NCI-H748 (cell line): Measurements from ENCODE around the gene ENO1.

Source experiments
- DNase-seq: peaks from one replicate; lab custom pipeline; 2025; ENCODE audit not compliant: unreplicated experiment; lab: John Stamatoyannopoulos, UW

Gene ENO1

DNA sequence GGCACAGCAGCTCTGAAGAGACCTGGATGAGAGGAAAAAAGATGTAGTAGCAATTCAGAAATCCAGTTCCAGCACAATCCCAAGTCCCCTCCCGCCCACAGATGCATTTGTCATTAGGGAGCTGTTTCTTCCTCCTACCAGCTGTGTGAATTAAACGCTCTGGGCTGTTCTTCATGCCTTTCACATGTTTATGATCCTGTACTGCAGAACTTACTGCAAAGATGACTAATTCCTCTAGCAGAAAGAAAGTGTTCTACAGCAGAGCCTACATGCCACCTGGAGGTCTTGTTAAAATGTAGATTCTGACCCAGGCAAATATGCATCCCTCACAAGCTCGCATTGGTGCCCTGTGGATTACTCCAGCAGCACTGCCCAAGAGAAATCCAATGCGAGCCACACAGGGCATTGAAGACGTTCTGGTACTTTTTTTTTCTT, 6.5 kb downstream of the ENO1 start:
- no peak for DNase-seq

DNA sequence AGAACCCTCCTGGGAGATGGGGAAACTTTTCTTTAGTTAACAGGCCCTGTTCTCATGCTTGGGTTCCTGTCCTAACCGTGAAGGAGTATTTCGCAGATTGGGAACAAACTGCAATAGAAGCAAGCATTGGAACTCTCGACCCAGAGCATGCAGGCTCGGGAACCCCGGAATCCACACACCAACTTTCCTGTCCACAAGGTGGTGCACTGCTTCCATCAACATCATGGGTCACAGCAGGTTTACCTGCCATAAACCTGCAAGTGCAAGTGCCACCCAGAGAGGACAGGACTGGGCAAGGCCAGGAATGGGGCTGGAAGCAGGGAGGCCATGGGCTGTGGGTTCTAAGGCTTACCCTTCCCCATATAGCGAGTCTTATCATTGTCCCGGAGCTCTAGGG, 6.9 kb downstream of the ENO1 start:
- no peak for DNase-seq

DNA sequence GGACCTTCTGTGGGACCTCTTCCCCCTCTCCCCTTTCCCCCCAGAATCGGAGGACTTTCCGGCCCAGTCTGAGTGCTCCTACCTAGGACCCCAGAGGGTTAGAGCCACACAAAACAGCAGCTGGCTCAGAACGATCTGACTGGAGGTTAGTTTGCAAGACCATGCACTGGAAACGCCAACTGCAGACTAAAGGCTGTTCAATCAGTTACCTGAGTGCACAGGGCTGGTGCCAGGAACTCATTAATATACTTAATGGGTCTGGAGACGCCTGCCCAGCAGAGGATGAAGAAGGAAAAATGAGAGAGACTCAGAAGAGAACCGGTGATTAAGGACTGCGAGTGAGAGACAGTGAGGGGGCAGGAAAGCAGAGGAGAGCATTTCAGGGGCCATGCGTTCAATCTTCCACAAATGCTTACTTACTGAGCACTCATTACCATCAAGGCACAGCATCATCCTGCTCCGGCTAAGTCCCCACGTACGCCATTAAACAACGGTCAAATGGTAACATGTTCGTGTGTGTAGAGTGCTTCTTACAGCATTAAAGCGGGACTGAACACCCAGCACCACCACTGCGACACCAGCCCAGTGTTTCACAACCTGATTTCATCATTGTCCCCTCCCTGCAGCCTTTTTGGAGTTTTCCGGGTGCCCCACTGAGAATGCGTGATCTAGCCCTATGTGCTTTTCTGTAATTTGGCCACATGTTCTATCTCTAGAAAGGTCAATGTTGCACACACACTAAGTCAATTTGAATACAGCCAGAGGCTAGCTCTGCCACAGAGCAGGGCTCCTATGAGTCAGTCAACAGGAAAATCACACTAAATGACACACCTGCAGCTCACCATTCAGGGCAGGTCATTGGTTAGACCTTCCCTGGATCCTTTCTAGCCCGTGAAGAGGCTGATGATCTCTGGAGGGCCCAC, 7.6 kb downstream of the ENO1 start:
- DNase-seq = no peak

DNA sequence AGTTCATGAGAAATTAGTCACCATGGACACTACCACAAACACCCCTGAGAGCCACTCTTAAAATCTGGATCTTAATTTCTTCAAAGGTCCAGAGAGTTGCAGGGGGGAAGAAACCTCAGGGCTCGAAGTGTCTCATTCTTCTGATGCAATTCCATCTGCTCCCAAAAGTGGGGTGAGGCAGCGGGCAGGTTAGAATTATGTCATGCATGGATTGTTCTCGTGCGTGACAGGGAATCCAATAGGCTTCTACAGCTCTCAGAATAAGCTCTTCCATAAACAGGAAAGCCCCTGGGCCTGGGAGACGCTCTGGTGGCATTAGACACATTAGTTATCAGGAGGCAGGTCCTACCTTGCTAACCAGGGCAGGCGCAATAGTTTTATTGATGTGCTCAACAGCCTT, 8.4 kb downstream of the ENO1 start:
- DNase-seq = no peak

DNA sequence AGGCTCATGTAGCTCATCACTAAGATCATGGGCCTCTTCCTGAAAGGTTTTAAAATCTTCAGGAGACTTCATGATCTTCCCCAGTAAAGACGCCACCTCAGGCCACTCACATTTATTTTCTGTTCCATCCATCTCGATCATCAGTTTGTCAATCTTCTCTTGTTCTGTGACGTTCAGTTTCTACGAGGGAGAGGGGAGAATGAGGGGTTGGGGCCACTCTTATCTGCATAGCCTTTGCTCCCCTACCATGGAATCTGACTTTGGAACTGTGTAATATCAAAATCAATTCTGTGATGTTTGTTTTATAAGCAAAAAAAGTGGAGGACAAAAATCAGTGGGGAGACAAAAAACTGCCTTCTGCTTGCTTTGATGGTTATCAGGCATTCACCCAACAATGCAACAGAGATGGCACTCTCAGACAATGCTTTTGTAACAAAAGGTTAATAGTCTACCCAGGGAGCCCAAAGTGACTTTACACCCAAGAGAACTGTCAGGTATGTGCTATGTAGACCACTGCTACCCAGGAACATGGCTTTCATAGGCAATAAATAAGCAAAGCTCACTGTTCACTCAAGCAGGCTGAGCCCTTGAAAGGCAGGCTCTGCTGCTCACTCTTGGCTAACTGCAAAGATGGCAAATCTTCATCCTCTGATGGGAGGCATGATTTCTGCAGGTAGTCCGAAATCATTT, 10.5 kb downstream of the ENO1 start:
- no peak for DNase-seq

DNA sequence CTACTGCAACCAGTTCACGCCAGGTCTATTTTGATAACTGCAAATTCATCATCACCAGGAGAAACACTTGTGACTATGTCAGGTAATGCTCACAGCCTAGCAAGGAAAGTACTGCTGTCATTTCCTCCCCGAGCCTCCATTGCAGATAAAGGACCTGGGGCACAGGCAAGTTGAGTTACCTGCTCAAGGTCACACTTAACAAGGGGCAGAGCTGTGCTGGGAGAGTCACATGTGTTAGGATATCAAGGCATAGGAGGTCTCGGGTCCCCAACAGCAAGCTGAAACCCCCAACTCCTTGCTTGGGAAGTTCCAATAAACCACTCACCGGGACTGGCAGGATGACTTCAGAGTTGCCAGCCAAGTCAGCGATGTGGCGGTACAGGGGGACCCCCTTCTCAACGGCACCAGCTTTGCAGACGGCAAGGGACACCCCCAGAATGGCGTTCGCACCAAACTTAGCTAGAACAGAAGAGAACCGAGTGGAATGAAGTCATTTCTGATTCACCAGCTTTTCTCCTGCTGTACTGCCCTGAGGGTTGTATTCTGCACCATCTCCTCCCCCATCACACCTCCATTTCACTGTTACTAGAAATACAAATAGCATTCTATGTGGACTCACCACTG, 11.6 kb downstream of the ENO1 start:
- DNase-seq = no peak

DNA sequence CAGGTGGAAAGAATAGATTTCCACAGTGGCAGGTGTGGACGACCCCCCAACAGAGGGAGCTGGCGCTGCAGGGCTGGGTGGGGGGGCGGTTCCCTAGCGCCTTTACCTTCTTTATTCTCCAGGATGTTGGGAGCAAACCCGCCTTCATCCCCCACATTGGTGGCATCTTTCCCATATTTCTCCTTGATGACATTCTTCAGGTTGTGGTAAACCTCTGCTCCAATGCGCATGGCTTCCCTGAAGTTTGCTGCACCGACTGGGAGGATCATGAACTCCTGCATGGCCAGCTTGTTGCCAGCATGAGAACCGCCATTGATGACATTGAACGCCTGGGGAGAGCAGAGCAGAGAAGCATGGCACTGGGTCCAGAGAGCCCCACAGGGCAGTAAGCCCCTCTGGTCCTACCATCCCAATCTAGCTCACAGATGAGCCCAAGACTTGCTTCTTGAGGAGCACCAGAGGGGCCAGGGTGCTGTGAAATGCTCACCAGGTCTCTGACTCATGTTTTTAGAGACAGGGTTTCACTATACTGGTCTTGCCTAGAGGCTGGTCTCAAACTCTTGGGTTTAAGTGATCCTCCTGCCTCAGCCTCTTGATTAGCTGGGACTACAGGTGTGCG, 12.2 kb downstream of the ENO1 start:
- no peak for DNase-seq

DNA sequence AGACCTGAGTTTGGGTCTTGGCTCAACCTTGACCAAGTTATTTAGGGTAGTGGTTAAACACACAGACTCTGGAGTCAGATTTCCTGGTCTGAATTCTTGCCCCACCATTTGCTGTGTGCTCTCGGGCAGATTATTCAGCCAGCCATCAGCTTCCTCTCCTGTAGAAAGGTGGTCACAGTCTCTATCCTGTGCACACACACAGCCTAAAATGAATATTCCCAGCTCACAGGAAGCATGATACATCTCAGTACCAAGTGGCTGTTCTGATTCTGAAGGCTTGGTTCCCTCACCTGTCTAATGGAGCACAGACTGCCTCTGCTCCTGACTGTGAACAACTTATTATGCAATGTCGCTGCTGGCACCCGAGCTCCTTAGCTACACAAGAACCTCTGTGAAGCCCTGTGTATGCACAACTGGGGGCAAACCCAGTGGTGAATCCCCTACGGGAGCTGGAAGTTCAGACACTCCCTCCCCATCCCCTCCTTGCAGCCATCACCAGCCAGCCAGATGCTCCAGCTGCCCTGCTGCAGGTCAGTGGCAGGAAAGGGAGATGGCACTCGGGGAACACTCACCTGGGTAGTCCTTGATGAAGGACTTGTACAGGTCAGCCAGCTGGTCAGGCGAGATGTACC, 13.7 kb downstream of the ENO1 start:
- DNase-seq = no peak

DNA sequence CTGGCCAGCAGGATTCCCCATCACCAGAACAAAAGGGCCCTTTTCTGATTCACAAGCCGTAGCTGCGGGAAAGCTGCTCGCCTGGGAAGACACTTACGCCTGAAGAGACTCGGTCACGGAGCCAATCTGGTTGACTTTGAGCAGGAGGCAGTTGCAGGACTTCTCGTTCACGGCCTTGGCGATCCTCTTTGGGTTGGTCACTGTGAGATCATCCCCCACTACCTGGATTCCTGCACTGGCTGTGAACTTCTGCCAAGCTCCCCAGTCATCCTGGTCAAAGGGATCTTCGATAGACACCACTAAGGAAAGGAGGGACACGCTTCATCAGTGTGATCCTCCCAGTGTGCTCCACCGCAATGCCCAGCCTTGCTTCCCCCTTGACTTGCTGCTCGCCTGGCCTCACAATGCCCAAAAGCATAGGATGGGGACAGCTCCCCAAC, 14.7 kb downstream of the ENO1 start:
- no peak for DNase-seq

DNA sequence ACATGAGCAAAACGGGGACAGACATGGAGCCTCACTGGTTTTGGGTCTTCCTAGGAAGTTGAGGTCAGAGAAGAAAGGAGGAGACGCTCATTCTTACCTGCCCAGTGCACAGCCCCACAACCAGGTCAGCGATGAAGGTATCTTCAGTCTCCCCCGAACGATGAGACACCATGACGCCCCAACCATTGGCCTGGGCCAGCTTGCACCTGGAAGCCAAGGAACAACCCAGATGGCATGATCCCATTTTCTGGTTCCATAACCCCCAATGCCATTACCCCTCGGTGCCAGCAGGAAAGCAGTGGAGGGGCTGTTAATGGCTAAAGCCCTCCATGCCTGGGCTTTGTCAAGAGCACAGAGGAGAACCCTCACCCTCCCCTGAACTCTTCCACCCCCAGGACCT, 15.3 kb downstream of the ENO1 start:
- no peak for DNase-seq

DNA sequence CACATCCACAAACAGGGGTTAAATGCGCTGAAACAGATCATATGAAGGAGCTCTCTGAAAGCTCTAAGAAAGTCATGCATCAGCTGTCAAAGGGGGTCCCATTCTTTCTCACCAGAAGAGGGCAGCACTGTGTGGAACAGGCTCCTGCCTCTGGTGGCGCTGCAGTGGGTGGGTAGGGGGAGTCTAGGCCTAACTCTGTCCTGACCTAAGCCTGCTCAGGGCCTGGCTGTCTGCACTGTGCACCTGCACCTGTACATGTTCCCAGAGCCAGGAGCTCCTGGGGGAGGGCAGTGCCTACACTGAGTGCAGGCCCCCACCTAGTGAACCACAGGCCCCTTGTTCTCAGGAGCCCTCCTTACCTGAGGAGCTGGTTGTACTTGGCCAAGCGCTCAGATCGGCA, 16.0 kb downstream of the ENO1 start:
- DNase-seq = no peak

DNA sequence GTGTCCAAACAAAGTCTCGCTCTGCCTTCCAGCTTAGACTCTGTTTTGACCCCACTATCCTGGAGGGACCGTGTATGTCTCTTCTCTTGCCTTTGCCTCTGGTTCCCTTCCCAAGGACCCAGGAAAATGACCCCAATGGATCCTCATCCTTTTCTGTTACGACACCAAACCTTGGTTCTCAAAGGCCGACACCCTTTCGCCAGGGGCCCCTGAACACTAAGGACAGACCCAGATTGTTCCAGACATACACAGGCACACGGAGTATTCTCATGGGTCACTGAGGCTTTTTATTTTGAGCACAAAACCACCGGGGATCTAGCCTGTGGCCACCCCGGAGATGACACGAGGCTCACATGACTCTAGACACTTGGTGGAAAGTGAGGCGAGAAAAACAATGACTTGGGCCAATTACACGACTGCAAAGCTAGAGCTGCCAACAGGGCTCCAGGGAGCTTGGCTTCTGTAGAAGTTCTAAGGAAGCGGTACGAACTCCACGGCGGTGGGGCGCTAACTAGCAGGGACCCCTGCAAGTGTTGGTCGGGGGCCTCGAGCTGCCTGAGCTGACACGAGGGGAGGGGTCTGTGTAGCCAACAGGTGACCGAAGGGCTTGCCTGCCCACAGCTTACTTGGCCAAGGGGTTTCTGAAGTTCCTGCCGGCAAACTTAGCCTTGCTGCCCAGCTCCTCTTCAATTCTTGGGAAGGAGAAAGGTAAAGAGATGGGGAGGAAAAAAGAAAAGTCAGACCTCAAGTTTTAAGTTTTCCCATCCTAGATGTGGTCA, 17.6 kb downstream of the ENO1 start:
- no peak for DNase-seq

DNA sequence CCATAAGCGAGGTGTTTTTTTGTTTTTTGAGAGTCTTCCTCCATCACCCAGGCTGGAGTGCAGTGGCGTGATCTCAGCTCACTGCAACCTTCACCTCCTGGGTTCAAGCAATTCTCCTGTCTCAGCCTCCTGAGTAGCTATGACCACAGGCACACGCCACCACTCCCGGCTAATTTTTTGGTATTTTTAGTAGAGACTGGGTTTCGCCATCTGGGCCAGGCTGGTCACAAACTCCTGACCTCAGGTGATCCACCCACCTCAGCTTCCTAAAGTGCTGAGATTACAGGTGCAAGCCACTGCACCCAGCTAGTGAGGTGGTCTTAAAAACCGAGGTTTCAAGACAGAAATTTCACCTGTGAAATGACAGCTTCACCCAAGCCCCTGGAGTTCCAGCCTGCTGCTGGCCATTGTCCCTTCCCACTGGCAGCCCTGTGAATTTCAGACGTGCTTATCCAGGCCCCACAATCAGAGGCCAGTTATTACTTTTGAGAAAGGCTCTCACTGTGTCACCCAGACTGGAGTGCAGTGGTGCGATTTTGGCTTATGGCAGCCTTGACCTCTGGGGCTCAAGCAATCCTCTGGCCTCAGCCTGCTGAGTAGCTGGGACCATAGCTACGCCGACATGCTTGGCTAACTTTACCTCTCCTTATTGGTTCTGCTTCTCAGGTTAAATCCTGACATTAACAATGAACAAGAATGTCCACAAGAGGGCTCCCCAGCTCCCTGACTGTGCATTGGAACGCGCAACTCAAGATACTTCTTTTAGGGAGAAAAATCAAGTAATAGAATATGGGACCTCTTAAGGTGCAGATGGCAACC, 19.4 kb downstream of the ENO1 start:
- DNase-seq = peak; percentile 7

DNA sequence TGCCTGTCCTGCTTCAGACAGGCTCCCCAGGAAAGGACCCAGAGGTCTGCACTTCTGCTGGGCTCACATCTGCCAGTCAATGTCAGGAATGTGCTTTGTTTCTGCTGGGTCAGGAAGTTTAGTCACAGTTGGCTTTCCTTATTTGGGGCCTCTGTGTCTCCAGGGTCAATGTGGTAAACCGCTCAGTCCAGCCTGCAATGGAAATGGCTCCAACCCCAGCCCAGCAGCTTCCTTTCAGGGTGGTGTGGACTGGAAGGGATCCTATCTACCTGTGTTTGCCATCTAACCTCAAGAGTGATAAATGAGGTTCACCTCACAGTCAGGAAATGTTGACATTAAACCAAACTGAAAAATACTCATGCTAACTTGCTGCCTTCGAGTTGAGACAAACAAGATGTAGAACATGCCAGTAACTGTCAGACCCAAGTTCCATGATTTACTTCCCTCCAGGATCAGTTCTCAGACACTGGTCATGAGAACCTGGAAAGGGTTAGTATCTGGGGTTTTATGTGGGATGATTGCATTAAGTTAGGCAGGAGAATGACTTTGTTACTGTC, 20.3 kb downstream of the ENO1 start:
- no peak for DNase-seq

DNA sequence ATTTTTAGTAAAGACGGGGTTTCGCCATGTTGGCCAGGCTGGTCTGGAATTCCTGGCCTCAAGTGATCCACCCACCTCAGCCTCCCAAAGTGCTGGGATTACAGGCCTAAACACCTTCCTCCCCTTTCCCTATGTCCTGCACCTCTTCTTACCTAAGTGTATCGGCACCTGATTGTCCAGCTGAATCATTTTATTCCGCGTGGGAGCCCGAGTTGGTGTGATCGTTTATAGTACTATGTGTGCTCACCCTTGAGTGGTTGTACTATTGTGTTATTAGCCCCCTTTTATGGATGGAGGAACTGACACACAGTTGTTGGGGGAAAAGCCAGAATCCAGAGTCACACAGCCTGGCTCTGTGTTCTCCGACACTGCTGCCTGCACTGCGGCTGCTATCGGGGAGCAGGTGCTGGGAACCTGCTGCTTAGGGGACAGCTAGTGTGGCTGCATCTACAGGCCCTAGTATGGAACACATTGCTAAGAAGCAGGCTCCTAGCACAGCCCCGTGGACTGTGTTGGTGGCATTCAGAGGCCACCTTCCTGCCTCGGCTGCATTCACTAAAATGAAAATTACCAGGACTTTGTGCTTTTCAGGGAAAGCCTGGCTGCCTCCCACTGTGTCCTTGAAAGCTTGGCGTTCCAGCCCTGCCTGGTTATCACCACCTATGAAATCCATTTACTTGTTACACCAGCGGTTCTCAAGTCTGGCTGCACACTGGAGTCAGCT, 21.6 kb downstream of the ENO1 start:
- no peak for DNase-seq

DNA sequence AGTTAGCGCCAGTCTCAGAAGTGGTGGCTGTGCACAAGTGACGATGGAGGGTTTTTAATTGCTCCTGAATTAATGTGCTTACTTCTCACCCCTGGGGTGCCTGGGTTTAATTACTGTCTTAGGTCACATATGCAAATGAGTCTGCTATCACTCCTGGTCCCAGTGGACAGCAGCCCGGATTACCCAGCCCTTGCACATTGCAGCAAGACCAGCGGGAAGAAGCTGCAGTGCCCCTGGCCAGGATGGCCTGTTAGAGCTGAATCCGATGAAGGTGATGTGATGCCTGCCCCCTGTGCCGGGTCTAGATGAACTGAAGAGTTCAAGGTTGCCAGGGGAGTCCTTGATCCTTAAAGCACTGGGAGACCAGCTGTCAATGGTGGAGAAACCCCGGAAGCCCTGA, 24.2 kb downstream of the ENO1 start:
- no peak for DNase-seq

DNA sequence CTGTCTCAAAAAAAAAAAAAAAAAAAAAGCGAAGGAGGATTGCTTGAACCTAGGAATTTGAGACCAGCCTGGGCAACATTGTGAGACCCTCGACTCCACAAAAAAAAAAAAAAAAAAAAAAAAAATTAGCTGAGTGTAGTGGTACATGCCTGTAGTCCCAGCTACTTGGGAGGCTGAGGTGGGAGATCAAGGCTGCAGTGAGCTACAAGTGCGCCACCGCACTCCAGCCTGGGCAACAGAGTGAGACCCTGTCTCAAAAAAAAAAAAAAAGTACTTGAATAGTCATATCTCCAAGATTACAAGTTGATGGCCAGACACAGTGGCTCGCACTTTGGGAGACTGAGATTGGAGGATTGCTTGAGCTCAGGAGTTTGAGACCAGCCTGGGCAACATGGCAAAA, 27.4 kb downstream of the ENO1 start:
- DNase-seq = no peak

DNA sequence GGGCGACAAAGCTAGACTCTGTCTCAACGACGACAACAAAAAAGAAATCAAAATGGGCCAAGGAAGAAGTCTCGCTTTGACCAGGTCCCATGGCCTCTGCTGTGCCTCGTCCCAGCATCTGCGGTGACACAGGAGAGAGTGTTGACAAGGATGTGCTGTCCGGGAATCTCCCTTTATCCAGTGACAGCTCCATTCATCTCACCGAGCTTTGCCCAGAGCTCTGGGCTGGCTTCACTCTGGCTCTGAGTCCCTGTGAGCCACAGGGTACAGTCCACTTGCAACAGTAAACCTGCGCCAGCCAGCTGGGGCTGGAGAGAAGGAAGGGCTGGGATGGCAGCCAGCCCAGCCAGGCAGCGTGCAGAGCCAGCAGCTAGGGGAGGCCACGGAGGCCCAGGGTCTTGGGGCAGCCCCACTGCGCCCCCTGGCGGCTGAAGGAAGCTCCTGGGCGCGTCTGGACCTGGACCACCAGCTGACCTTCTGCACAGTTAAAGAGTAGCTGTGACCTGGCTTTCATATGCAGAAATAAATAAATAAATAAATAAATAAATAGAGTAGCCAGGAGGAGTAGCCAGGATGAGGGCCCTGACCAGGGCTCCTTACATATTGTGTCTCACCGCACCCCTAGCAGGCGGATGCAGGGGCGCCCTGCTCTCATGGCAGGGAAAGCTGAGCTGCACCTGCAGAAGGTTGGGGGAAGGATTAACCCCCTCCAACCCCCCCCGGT, 29.7 kb downstream of the ENO1 start:
- peak; percentile 84 for DNase-seq
